ENCODE results near the gene WDFY1. TPM values are rescaled to one million over a fixed set of nuclear protein-coding genes. Genes with fewer than 3 reads are reported as not detected.

The WDFY1 gene
- 191 and 225 TPM in 2 replicates for total RNA-seq

GRCh38 chr2:223944703-223945531, at the start of gene WDFY1:
WDFY1 (minus strand) TSS chr2:223945335; CDS start chr2:223945284, 51 bp downstream.

GRCh38 chr2:223957092-223957851, 12.1 kb upstream of the WDFY1 start, which contains the start of gene MRPL44:
MRPL44 (plus strand) TSS chr2:223957463; CDS start chr2:223957473, 10 bp downstream.

GRCh38 chr2:223837287-223838061, 107.7 kb downstream of the WDFY1 start, which contains the start of gene AP1S3:
AP1S3 (minus strand) TSS chr2:223837582; CDS start chr2:223837450, 132 bp downstream.

Other genes with a start within 250 kb of the WDFY1 start
- gene AP1S3, start 107.8 kb downstream of the WDFY1 start, total RNA-seq = 61.7 and 97.0 TPM in 2 replicates
- 40.1 and 44.9 TPM in 2 replicates for gene MRPL44, start 12.1 kb upstream of the WDFY1 start, total RNA-seq
- gene SERPINE2, start 94.0 kb upstream of the WDFY1 start, total RNA-seq = 630 and 993 TPM in 2 replicates

Measured in articular chondrocyte of knee joint (primary cell).